GM12875 (cell line): Measurements from ENCODE around the gene C10orf105.

Experiments used
- H3K4me3 ChIP-seq: one replicate; pipeline ENCODE4 v1.5.1; 2011; ENCODE audit warnings: low read depth, low read length, control low read depth
- TF ChIP-seq, protein P1 (sequence below): IDR thresholded peaks from 2 replicates; pipeline ENCODE4 v1.5.1; 2011; ENCODE audit warnings: low read depth, mild to moderate bottlenecking, control low read depth, inconsistent platforms, low read length, moderate library complexity, borderline replicate concordance; ENCODE audit not compliant: insufficient read depth

Gene C10orf105

DNA sequence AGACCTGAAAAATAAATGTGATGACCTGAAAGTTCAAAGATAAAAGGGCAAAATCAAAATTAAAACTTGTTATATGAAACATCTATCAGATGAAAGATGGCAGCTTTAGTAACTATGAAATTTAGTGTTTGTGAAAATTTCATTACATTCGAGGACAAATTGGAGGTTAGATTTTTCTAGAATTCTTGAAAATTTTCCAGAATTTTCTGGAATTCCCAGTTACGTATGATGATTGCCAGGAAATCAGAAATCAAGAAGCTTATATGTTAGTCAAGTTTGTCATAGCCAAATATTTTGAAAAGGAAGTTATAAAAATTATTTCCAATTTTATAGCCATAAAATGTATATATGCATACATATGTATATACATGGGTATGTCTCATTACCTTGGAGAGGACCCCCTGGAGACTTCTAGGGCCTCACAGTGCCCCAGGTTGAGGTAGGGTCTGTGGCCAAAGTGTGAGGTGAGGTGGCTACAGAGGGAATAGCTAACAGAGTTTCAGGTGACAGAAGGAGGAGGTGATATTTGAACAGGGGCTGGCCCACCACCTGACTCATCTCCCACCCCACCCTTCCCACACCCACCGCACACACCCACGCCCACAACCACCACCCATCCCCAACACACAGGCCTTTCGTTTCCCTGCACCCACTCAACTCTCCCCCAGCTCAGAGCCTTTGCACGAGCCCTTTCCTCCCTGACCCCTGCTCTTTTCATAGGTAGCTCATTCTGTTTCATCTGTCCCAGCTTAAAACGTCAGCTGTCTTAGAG, 21.5 kb downstream of the C10orf105 start:
- H3K4me3 ChIP-seq, result no peak overlapping the region
- TF ChIP-seq, protein P1, sequence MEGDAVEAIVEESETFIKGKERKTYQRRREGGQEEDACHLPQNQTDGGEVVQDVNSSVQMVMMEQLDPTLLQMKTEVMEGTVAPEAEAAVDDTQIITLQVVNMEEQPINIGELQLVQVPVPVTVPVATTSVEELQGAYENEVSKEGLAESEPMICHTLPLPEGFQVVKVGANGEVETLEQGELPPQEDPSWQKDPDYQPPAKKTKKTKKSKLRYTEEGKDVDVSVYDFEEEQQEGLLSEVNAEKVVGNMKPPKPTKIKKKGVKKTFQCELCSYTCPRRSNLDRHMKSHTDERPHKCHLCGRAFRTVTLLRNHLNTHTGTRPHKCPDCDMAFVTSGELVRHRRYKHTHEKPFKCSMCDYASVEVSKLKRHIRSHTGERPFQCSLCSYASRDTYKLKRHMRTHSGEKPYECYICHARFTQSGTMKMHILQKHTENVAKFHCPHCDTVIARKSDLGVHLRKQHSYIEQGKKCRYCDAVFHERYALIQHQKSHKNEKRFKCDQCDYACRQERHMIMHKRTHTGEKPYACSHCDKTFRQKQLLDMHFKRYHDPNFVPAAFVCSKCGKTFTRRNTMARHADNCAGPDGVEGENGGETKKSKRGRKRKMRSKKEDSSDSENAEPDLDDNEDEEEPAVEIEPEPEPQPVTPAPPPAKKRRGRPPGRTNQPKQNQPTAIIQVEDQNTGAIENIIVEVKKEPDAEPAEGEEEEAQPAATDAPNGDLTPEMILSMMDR, result no peak

DNA sequence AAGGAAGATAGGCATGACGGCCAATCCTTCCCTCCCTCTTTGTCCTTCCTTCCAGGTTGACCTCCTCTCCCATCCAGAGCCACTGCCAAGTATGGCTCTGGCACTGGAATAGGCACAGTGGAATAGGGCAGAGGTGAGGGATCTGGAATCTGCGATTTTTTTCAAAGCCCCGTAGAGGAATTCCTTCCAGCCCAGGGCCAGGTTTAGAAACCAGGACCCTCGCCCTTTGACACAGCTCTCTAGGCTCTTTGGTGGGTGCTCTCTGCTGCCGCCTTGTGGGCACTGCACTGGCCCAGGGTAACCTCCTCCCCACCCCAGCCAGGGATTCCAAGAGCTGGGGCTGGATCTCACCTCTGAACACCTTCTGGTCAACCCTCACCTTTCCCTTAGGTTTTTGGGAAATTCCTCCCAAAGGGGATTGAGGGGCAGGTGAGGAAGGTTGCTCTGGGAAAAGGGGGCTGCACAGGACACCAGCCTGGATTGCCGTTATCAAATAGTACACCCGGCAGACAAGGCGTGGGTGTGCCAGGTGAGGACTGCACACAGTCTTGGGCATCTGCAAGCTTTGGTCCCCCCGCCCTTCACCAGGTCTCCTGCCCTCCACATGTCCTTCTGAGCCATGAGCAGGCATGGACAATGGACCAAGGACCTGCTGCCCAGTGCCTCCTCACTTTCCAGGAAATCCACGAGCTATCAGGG, 22.8 kb downstream of the C10orf105 start:
- TF ChIP-seq, protein P1, result peak; percentile 97
- H3K4me3 ChIP-seq, result no peak overlapping the region

DNA sequence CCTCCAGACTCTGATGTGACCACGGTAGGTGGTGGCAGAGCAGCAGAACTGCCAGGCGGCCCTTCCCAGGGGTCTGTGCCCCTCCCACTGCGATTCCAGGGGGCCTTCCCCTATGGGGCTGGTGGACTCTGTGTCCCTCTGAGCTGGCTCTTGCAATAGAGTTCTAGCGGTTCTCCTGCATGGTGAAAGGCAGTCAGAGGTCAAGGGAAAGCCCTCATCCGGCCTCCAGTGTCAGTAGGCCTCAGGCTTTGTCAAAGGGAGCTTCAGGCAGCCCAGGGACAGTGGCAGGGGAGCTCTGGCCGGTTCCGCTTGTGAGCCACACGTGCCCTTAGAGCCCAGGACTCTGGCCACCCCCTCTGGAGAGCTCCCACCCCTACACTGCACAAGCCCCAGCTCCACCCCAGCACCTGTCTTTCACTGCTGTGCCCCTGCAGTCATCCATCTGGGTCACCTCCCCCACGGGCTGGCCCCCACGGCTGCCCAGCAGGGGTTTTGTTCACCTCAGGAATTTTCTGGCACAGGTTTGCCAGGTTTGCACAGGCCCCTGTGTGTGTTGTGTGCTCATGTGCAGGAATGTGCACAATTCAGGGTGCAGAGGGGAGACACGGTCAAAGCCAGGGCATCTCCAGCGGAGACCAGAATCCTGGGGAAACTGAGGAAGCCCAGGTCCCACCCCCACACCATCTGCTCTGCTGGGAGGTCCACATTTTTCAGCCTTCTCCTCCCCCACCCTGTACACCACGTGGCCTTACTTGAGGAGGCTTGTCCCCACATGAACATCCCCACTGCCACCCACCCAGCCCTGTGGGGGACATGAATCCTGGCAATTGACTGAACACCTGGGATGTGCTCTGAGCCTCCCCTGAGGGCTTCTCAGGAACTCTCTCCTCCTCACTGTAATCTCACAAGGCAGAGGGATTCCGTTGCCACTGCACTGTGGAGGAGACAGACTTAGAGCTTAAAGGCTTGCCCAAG, 23.8 kb downstream of the C10orf105 start:
- TF ChIP-seq, protein P1, result no peak
- no peak overlapping the region for H3K4me3 ChIP-seq

DNA sequence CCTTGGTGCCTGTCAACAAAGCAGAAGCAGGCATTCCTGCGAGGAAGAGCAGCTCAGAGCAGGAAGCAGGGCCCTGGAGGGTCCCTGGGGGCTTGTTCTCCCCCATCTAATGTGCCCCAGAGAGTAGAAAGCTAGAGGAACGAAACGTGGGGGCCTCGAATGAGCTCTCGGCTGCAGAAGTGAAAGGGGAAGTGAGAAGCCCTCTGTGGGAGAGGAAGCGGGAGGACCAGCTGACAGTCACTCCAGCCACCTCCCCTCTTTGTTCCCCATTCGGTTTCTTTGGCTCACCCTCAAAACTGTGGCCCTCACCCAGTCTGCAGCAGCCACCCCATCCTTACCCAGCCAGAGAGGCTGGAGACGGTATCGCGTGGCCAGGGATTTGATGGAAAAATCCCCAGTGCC, 25.0 kb downstream of the C10orf105 start:
- TF ChIP-seq, protein P1, result no peak
- H3K4me3 ChIP-seq, result no peak overlapping the region

- H3K4me3 ChIP-seq, result no peak overlapping the region
- TF ChIP-seq, protein P1, result no peak
Measured at GRCh38 chr10:71694039-71694501, 25.5 kb downstream of the C10orf105 start.

GRCh38 chr10:71693377-71693776, 26.2 kb downstream of the C10orf105 start:
- no peak overlapping the region for H3K4me3 ChIP-seq
- TF ChIP-seq, protein P1, result no peak
